ENCODE data around the gene PARP2. TPM values are rescaled to one million over a fixed set of nuclear protein-coding genes. Genes with fewer than 3 reads are reported as not detected.
A peak's percentile ranks its signal among the peaks of the same experiment; 100 is the strongest.

Gene PARP2
- total and polyA plus RNA-seq, 2 of the 8 experiments (the other 6 are each of a cell fraction or from before 2014, with no cell fraction given): 27.7 to 41.7 TPM

- Histone ChIP-seq H3K4ac (replicated peaks; ENCODE audit: insufficient read length, low read depth, low read length) (no peak overlapping the region), H3K23ac (ENCODE audit: insufficient read length) (no peak overlapping the region), H3K79me1 (ENCODE audit: low read depth, low read length) (no peaks in the 10 kb centered on the region), H3K9ac (replicated peaks in 1 of 4; ENCODE audit: extremely low read depth in 1 of 4, low read depth in 3 of 4, low read length in 3 of 4) (no peak overlapping the region), H2BK12ac (ENCODE audit: low read depth, low read length) (no peak overlapping the region), H4K91ac (replicated peaks; ENCODE audit: insufficient read length, low read length) (no peak overlapping the region), H4K8ac (ENCODE audit: extremely low read depth, insufficient read depth, low read length) (no peak overlapping the region), H3K23me2 (ENCODE audit: low read depth, low read length) (peaks cover 2% of the 10 kb centered on the region; the same call in 1 of the 2 replicates), H3K18ac (ENCODE audit: extremely low read depth, low read length) (no peak overlapping the region), H3K9me3 (ENCODE audit: insufficient read depth in 2 of 2, low read depth in 1 of 2, low read length in 1 of 2) (no peaks in the 10 kb centered on the region), H3K27me3 (replicated peaks in 1 of 4; ENCODE audit: control insufficient read depth in 3 of 4, extremely low read depth in 1 of 4, insufficient read depth in 3 of 4, low read length in 3 of 4) (no peaks in the 10 kb centered on the region), H3K4me1 (replicated peaks in 1 of 4; ENCODE audit: control insufficient read depth in 3 of 4, insufficient read depth in 4 of 4, low read length in 3 of 4) (no peaks in the 10 kb centered on the region; a peak in 1 of 7 replicates), H3K27ac (ENCODE audit: low read depth, low read length) (no peak overlapping the region), H3K36me3 (ENCODE audit: control insufficient read depth in 2 of 4, insufficient read depth in 4 of 4, low read length in 3 of 4) (peaks cover 7 to 11% (median 8%) of the 10 kb centered on the region in 4 experiments; a peak in 7 of 8 replicates), H2AFZ (ENCODE audit: low read length) (no peak overlapping the region), H3K56ac (replicated peaks; ENCODE audit: insufficient read length, low read depth, low read length) (no peak overlapping the region), H3K4me2 (ENCODE audit: insufficient read depth in 1 of 2, low read depth in 2 of 2, low read length in 2 of 2) (peak overlapping the region; percentile 58 to 62; a peak in 3 of 4 replicates), H2BK20ac (ENCODE audit: low read length) (no peak overlapping the region), H4K5ac (ENCODE audit: insufficient read length, low read depth, low read length) (no peak overlapping the region), H2BK120ac (replicated peaks; ENCODE audit: low read depth, low read length) (no peak overlapping the region), H3K4me3 (ENCODE audit: extremely low read depth in 1 of 4, insufficient read depth in 2 of 4, low read depth in 3 of 4, low read length in 4 of 4) (peak overlapping the region; percentile 77 to 97 (median 88); a peak in 7 of 8 replicates), H2BK5ac (ENCODE audit: low read depth, low read length) (no peak overlapping the region), H3K14ac (ENCODE audit: insufficient read length) (no peak overlapping the region), H2BK15ac (ENCODE audit: low read length) (no peak overlapping the region), H2AK5ac (ENCODE audit: low read depth, low read length) (no peak overlapping the region), H3K79me2 (ENCODE audit: control insufficient read depth in 1 of 2, insufficient read depth in 2 of 2, low read length in 2 of 2) (peaks cover 0 to 15% of the 10 kb centered on the region in 2 experiments; a peak in 2 of 4 replicates), H4K20me1 (replicated peaks in 1 of 2; ENCODE audit: control insufficient read depth in 1 of 2, insufficient read depth in 2 of 2, low read length in 2 of 2) (no peaks in the 10 kb centered on the region)
- WGBS, 2 experiments (ENCODE audit: extremely low coverage in 1 of 2, insufficient coverage in 1 of 2, insufficient read length in 1 of 2, insufficient replicate concordance in 2 of 2, low coverage in 1 of 2, low lambda C conversion rate in 2 of 2, missing lambda C conversion rate in 1 of 2): 54% methylated on average over 2 of the region's 2 CpGs; no CpG with 5 or more reads in 1 of the 2 experiments
- ChIA-PET POLR2A (ENCODE audit: partially characterized antibody) (interaction anchor here (0.7 to 8.3 kb wide), 12 partner anchors 12 to 227 kb away, joined by 3 to 215 read pairs (median 8); partner anchors contain the start of genes APEX1, CCNB1IP1, OSGEP and PIP4P1), CTCF (ENCODE audit: partially characterized antibody) (interaction anchor here (0.6 to 1.6 kb wide), 4 partner anchors 12 to 568 kb away, joined by 3 to 6 read pairs (median 3); no protein-coding TSS in a partner anchor)
- no peak for DNase-seq (ENCODE audit: low read depth in 1 of 2, low spot score in 2 of 2)
- no peak for FAIRE-seq
- TF ChIP-seq TAF7 (optimal IDR thresholded peaks at IDR 0.05; ENCODE audit: borderline replicate concordance, low read depth, low read length): no peak
- TF ChIP-seq ASH2L (IDR thresholded peaks at IDR 0.05; ENCODE audit: low read length): no peak
- TF ChIP-seq CHD1 (IDR thresholded peaks at IDR 0.05; ENCODE audit: low read depth, low read length): no peak
- TF ChIP-seq EZH2 (IDR thresholded peaks at IDR 0.05; ENCODE audit: low read depth, low read length, severe bottlenecking): no peak
- TF ChIP-seq ZNF274 (IDR thresholded peaks at IDR 0.05; ENCODE audit: borderline replicate concordance, extremely low read depth, low read length): no peak
- TF ChIP-seq HDAC2 (IDR thresholded peaks at IDR 0.05; ENCODE audit: borderline replicate concordance in 1 of 2, low read depth in 2 of 2, low read length in 2 of 2): no peak
- TF ChIP-seq CBX8 (IDR thresholded peaks at IDR 0.05; ENCODE audit: borderline replicate concordance, low read depth, low read length): no peak
- no peak for TF ChIP-seq EP300 (IDR thresholded peaks at IDR 0.05; ENCODE audit: borderline replicate concordance in 1 of 2, low read depth in 2 of 2, low read length in 2 of 2)
- TF ChIP-seq CBX5 (IDR thresholded peaks at IDR 0.05; ENCODE audit: low read depth, low read length): no peak
- TF ChIP-seq KDM5A (IDR thresholded peaks at IDR 0.05; ENCODE audit: low read length): no peak
- TF ChIP-seq RAD21 (IDR thresholded peaks at IDR 0.05 in 1 of 2, conservative IDR thresholded peaks at IDR 0.05 in 1 of 2; ENCODE audit: low read depth in 2 of 2, low read length in 2 of 2): no peak
- TF ChIP-seq KDM4A (IDR thresholded peaks at IDR 0.05; ENCODE audit: low read depth, low read length, severe bottlenecking): no peak
Observed at GRCh38 chr14:20341646-20342045, 1.8 kb upstream of the PARP2 start.

Data from H1 (cell line).